Gastroesophageal sphincter (tissue), 4 donors: ENCODE data around the gene CDK17. TPM values are rescaled to one million over a fixed set of nuclear protein-coding genes. Genes with fewer than 3 reads are reported as not detected.

ENCODE experiments used
- ATAC-seq: fragments of 150-250 bp; one replicate; pipeline ENCODE4 v1.9.1; 2016; ENCODE audit warnings: mild to moderate bottlenecking, moderate library complexity
- H3K27ac ChIP-seq, 4 donors: fragments of 200-600 bp; sonication (generic) in 3 of 4; 1 replicate in 3 of 4; 2 replicates in 1 of 4; pipeline ENCODE4 v1.5.1; 2016 to 2019
- H3K27me3 ChIP-seq: fragments of 200-600 bp; sonication (generic); one replicate; pipeline ENCODE4 v1.5.1; 2019
- H3K36me3 ChIP-seq, 2 donors: fragments of 200-600 bp; sonication (generic); one replicate each; pipeline ENCODE4 v1.5.1; 2019; ENCODE audit warnings: control low read depth in 1 of 2
- H3K4me1 ChIP-seq, 3 donors: fragments of 200-600 bp; sonication (generic); 1 replicate in 2 of 3; 2 replicates in 1 of 3; pipeline ENCODE4 v1.5.1; 2016 to 2019; ENCODE audit warnings: control low read depth in 2 of 3
- H3K4me3 ChIP-seq, 2 donors: fragments of 200-600 bp; sonication (generic); one replicate each; pipeline ENCODE4 v1.5.1; 2019; ENCODE audit warnings: mild to moderate bottlenecking in 1 of 2, moderate library complexity in 1 of 2
- H3K9me3 ChIP-seq, 3 donors: fragments of 200-600 bp; sonication (generic); one replicate each; pipeline ENCODE4 v1.5.1; 2017 to 2019; ENCODE audit warnings: control low read depth in 2 of 3
- CTCF ChIP-seq, 4 experiments: fragments of 200-600 bp in 2 of 4; fragments of 450-650 bp in 2 of 4; sonication (generic) in 1 of 4; IDR thresholded peaks; one replicate each; pipeline ENCODE4 v1.5.1; 2017 to 2019; ENCODE audit warnings: antibody characterized with exemption in 4 of 4, mild to moderate bottlenecking in 2 of 4, moderate library complexity in 2 of 4
- EP300 ChIP-seq: sonication (generic); formaldehyde crosslinking; IDR thresholded peaks from one replicate; pipeline ENCODE4 v1.6.1; 2017; ENCODE audit warnings: antibody characterized with exemption, mild to moderate bottlenecking
- POLR2A ChIP-seq, 2 donors: fragments of 450-650 bp; IDR thresholded peaks; one replicate each; pipeline ENCODE4 v1.6.1; 2017; ENCODE audit warnings: antibody characterized with exemption in 2 of 2, mild to moderate bottlenecking in 2 of 2, moderate library complexity in 1 of 2
- POLR2AphosphoS5 ChIP-seq: sonication (generic); formaldehyde crosslinking; IDR thresholded peaks from one replicate; pipeline ENCODE4 v1.6.1; 2017; ENCODE audit warnings: antibody characterized with exemption
- WGBS, 2 donors: methylation state at CpG; one replicate each; pipeline ENCODE4 v1.1.5; 2018; ENCODE audit warnings: low coverage in 1 of 2; 5-methylcytosine and 5-hydroxymethylcytosine counted together
- total RNA-seq, 4 donors: library from RNA; depleted of rRNA; stranded (reverse); fragments of >200 nt; gene quantifications; one replicate each; pipeline ENCODE4 v1.1.0, GENCODE V29; 2016

CDK17 gene
- total RNA-seq, 4 donors from 2014 or later = 54.4 to 77.9 (median 62.9) TPM

DNA sequence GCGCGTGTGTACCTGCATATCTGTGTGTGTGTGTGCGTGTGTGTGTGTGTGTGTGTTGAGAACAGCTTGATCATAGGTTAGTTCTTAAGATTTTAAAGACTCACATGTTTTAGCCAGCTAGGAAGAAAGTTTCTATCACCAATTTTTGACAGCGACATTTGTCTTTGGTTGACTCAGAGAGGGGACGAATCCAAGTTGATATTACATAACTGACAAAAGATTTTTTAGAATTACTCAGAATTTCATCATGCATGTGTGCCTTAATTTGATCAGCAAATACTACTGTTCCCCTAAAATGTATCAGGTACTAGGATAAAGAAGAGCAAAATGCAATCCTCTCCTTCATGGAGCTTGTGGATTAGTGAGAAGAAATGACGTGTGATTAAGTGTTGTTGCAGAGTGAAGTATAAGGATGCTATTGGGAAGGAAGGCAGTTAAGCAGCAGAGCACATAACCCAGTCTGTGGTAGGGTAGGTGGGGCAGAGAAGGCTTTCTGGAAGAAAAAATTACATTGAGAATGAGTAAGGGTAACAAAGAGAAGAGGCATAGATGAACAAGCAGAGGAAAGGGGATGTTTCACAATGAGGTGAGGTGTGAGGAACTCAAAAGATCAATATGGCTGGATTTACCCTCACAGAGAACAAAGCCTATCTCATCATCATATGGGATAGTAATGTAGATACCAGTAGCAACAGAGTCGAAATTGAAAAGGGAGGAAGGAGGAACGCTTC is 128.6 kb downstream of the CDK17 start:
- Histone ChIP-seq H3K27me3 (no peaks in the 10 kb centered on the region), H3K4me1 (no peaks in the 10 kb centered on the region), H3K27ac (no peak overlapping the region), H3K9me3 (no peaks in the 10 kb centered on the region), H3K36me3 (peaks cover 0 to 43% of the 10 kb centered on the region in 2 donors), H3K4me3 (no peak overlapping the region)
- ATAC-seq = no peak
- WGBS, 2 donors = 71 to 82% methylated on average over 5 to 8 of the region's 8 CpGs
- TF ChIP-seq CTCF (IDR thresholded peaks at IDR 0.05) = no peak
- TF ChIP-seq POLR2A (IDR thresholded peaks at IDR 0.05) = no peak
- no peak for TF ChIP-seq POLR2AphosphoS5
- TF ChIP-seq EP300 = no peak

DNA sequence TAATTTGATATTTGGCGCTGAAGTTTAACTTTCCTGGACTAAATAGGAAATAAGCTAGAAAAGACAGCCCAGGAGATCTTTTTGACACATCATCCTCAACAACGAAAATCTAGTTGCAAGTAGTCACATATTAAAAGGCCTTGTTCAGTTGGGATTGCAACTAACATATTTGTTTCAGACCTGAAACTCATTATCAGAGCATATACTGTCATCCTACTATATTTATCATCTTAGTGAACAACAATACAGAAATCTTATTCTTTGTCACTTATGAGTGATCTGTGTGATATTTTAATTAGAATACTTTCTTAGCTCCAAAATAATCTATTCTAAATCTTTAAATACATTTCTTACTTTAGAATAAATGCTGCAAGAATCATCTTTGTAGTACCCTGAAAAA is 134.0 kb downstream of the CDK17 start:
- no peaks in the 10 kb centered on the region for H3K27me3 ChIP-seq
- 75 to 83% methylated on average over 2 of the region's 2 CpGs for WGBS, 2 donors
- no peak for ATAC-seq
- TF ChIP-seq POLR2AphosphoS5 (no peak), EP300 (no peak), CTCF (IDR thresholded peaks at IDR 0.05) (no peak), POLR2A (IDR thresholded peaks at IDR 0.05) (no peak)
- no peak overlapping the region for H3K27ac ChIP-seq
- peaks cover 0 to 33% of the 10 kb centered on the region in 2 donors for H3K36me3 ChIP-seq
- no peaks in the 10 kb centered on the region for H3K9me3 ChIP-seq
- H3K4me1 ChIP-seq = peaks cover 6 to 26% (median 10%) of the 10 kb centered on the region in 3 donors
- H3K4me3 ChIP-seq = no peak overlapping the region

DNA sequence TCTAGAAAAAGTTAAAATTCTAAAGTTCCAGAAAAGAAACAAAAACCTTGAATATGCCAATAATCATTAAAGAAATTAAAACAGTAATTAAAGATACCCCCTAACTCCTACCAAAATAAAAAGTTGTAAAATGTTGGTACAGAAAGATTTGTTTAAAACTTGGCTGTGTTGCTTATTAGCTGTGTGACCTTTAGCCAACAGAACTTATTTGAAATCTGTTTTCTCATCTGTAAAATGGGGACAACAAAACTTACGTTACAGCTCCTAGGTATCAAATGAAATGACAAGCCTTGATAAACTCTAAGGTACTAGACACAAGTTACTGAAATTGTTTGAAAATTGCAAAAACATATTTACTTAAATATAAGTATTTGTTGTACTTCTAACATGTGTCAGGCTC is 134.4 kb downstream of the CDK17 start:
- no peak for ATAC-seq

GRCh38 chr12:96265400-96265799 is 134.8 kb downstream of the CDK17 start:
- peaks cover 6 to 26% (median 10%) of the 10 kb centered on the region in 3 donors for H3K4me1 ChIP-seq
- H3K4me3 ChIP-seq = no peak overlapping the region
- no peak overlapping the region for H3K27ac ChIP-seq
- TF ChIP-seq POLR2A (IDR thresholded peaks at IDR 0.05) (no peak), EP300 (no peak), POLR2AphosphoS5 (no peak), CTCF (IDR thresholded peaks at IDR 0.05) (no peak)
- ATAC-seq = no peak
- 98 to 100% methylated on average over 1 to 2 of the region's 2 CpGs for WGBS, 2 donors
- H3K27me3 ChIP-seq = no peaks in the 10 kb centered on the region
- no peaks in the 10 kb centered on the region for H3K9me3 ChIP-seq
- H3K36me3 ChIP-seq = peaks cover 0 to 31% of the 10 kb centered on the region in 2 donors

More for the DNA sequence above, 134.4 kb downstream of the CDK17 start:
- WGBS, 2 donors = 95 to 100% methylated on average over 1 of the region's 1 CpG
- no peak overlapping the region for H3K4me3 ChIP-seq
- H3K36me3 ChIP-seq = peaks cover 0 to 31% of the 10 kb centered on the region in 2 donors
- peaks cover 6 to 26% (median 10%) of the 10 kb centered on the region in 3 donors for H3K4me1 ChIP-seq
- H3K27ac ChIP-seq = no peak overlapping the region
- no peaks in the 10 kb centered on the region for H3K9me3 ChIP-seq
- no peak for TF ChIP-seq POLR2AphosphoS5
- TF ChIP-seq CTCF (IDR thresholded peaks at IDR 0.05) = no peak
- no peak for TF ChIP-seq EP300
- TF ChIP-seq POLR2A (IDR thresholded peaks at IDR 0.05) = no peak
- no peaks in the 10 kb centered on the region for H3K27me3 ChIP-seq

- TF ChIP-seq EP300 (no peak), POLR2A (IDR thresholded peaks at IDR 0.05) (no peak), CTCF (IDR thresholded peaks at IDR 0.05) (no peak), POLR2AphosphoS5 (no peak)
These were observed 136.8 kb downstream of the CDK17 start for GRCh38 chr12:96263449-96263902.

More at GRCh38 chr12:96263449-96263902, 136.8 kb downstream of the CDK17 start:
- Histone ChIP-seq H3K4me1 (peaks cover 9 to 38% (median 11%) of the 10 kb centered on the region in 3 donors), H3K9me3 (no peaks in the 10 kb centered on the region), H3K27ac (peak overlapping the region; percentile 3 to 56 (median 48)), H3K4me3 (no peak overlapping the region), H3K36me3 (peaks cover 0 to 16% of the 10 kb centered on the region in 2 donors), H3K27me3 (no peaks in the 10 kb centered on the region)
- no peak for ATAC-seq
- WGBS, 2 donors = 43 to 47% methylated on average over 11 of the region's 11 CpGs
